Measurements from ENCODE around the gene MCM3.

DNA sequence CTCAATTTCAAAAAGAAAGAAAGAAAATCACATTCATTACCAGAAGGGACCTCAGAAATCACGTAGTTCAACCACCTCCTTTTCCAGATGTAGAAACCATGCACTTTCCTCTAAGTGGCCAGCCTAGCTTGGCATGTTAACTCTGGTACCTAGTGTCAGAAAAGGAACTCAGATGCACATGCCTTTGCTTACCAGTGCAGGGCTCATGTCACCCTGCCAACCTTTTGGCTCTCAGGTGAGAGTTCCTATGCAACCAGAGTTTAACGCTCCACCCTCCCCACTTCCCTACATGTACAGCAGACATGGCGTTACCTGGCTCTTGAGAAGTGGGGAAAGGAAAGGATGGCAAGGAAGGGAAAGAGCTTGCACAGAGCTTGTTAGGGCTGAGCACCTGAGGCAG is 23.9 kb downstream of the MCM3 start:
- TF ChIP-seq, protein P1, sequence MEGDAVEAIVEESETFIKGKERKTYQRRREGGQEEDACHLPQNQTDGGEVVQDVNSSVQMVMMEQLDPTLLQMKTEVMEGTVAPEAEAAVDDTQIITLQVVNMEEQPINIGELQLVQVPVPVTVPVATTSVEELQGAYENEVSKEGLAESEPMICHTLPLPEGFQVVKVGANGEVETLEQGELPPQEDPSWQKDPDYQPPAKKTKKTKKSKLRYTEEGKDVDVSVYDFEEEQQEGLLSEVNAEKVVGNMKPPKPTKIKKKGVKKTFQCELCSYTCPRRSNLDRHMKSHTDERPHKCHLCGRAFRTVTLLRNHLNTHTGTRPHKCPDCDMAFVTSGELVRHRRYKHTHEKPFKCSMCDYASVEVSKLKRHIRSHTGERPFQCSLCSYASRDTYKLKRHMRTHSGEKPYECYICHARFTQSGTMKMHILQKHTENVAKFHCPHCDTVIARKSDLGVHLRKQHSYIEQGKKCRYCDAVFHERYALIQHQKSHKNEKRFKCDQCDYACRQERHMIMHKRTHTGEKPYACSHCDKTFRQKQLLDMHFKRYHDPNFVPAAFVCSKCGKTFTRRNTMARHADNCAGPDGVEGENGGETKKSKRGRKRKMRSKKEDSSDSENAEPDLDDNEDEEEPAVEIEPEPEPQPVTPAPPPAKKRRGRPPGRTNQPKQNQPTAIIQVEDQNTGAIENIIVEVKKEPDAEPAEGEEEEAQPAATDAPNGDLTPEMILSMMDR (IDR thresholded peaks at IDR 0.05) = no peak
- TF ChIP-seq POLR2A (IDR thresholded peaks at IDR 0.05) = no peak
